ENCODE data around the gene GBP6. TPM values are rescaled to one million over a fixed set of nuclear protein-coding genes. Genes with fewer than 3 reads are reported as not detected.

The GBP6 gene
- not detected in 2 replicates for total RNA-seq

GRCh38 chr1:89363638-89364536, at the start of gene GBP6:
Gene GBP6 (plus strand): TSS chr1:89364059. CDS start chr1:89368552, 4,493 bp downstream.

Other genes with a start within 250 kb of the GBP6 start
- gene GBP2, start 237.9 kb upstream of the GBP6 start, total RNA-seq = 13.4 and 31.6 TPM in 2 replicates
- not detected in 2 replicates for gene GBP7, start 188.1 kb upstream of the GBP6 start, total RNA-seq
- 0.54 and 1.0 TPM in 2 replicates for gene GBP4, start 165.1 kb upstream of the GBP6 start, total RNA-seq
- gene GBP5, start 91.2 kb upstream of the GBP6 start, total RNA-seq = under 0.01 TPM in 2 replicates
- 0.76 and 1.3 TPM in 2 replicates for gene LRRC8B, start 160.8 kb downstream of the GBP6 start, total RNA-seq